HG03457 (cell line): ENCODE results near the gene C2CD2.
"Not testable (repeated sequence)": the region's sequence is repeated elsewhere in the genome, so short reads cannot be mapped to it uniquely, and the experiment has no call there.

Experiments
- ATAC-seq: cut with Tn5 transposase; IDR thresholded peaks from one replicate; pipeline ENCODE4 v1.9.1; 2021; ENCODE audit warnings: moderate number of reproducible peaks; ENCODE audit not compliant: unreplicated experiment

Gene C2CD2

DNA sequence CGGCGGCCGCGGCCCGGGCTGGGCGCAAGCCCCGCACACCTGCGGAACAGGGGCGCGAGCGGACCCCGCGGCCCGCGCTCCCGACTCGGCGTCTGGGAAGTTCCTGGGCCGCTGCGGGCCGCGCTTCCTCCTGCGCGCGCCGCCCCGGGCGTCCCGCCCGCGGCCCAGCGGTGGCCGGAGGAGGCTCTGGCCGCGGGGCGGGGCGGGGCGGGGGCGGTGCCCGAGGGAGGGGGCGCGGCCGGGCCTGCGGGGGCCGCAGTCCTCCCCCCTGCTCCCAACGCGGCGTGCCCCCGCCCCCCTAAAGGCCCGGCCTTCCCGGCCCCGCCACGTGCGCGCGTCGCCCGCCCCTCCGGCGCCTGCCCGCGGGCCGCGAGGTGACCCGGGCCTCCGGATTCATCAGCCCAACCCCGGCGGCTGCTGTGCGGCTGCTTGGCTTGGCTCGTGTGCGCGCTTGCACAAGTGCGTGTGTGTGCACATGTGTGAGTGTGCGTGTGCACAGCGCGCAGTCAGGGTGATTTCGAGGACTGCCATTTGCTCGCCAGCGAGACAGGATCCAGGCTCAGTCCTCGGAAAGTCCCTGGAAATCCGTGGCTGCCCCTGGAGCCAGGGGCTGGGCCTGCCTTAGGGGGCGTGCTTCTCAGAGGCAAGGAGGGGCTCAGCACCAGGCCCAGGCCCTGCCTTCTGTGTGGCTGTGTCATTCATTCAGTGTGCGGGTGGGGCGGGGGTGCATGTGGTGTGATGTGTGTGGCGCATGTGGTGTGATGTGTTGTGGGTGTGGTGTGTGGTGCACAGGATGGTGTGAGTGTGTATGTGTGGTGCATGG lies at the start of gene C2CD2:
Gene C2CD2, minus strand, starts transcription at position 188 of the 823 bp plus-strand sequence. CDS start 370 bp downstream, outside the sequence.
- ATAC-seq, result no peak

DNA sequence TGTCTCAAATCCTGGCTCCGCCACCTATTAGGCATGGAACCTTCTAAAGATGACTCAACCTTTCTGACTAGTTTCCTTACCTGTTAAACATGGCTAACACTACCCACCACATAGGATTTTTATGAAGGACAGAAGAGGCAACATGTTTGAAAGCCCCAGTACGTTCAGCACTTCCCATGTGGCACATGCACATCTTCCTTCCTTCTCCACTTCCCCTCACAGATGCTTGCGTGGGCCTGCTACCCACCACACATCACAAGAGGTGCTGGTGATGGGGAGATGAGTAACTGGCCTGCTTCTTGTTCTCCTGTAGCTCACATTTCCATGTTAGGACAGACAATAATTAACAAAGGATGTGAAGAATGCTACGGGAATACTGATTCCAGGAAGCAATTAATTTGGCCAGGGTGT lies 49.2 kb upstream of the C2CD2 start:
- ATAC-seq, result no peak

DNA sequence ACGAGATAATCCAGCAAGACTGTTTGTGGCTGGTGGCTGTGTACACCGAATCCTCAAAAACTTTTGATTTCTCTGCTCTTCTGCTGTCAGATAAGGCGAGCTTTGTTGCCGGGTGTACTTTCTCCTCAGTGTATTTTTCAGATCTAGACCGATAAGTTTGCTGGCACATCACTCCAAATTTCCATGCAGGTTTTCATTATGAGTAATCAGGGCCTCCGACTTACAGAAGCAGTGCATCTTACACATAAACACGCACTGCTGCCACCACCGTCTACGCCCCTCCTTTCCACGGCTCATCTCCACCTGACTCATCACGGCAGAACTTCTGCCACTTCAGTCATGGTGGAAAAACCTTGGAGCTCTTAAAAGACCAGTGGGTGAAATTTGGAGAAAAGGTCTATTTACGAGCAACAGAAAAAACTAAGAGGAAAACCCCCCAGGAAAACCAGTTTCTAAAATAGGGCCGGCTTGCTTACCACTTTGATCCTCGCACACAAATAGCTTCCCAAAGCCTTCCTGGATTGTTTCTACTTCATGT lies 48.7 kb upstream of the C2CD2 start:
- ATAC-seq, result no peak

DNA sequence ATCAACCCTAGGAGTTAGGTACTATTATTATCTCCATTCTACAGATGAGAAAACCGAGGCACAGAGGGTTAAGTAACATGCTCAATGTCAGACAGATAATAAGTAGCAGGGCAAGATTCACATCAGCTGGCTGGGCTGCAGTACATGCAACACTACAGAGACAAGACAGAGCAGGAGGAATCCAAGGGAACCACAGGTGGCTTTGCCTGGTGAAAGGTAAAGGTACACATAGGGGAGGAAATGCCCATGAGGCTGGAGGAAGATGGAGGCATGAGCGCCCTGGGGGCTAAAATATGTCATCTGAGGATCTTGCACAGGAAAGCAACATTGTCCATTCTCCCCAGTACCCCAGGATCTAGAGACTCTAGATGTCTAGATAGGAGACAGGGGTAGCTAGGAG lies 48.0 kb upstream of the C2CD2 start:
- no peak for ATAC-seq

DNA sequence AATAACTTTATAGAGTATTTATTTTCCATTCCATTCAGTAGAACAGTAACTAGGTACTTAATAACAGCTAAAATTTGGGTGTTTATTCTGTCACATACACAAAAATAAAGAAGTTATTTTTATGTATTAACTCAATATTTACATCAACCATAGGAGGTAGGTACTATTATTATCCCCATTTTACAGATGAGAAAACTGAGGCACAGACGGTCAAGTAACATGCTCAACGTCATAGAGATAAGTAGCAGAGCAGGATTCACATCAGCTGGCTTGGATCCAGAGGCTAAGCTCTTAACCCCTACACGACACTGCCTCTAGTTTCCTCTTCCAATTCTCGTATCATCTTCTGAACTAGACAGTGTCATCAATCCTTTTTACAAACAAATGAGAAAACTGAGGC lies 47.1 kb upstream of the C2CD2 start:
- no peak for ATAC-seq

DNA sequence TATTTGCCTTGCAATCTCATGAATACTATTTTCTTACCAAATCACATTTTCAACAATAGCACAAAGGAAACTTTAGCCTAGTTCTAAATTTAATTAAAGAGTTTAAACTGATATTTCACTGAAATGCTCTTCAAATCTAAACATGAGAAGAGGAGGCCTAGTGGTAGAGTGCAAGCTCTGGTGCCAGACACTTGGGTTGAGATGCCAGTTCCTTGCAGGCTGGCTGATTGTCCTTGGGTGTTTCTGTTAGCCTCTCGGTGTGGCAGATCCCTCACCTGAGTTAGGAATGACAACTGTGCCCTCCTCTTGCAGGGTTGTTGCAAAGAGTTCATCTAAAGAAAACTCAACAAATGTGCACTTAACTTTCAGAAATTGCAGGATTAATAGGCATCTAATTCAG lies 43.8 kb upstream of the C2CD2 start:
- ATAC-seq, result no peak

DNA sequence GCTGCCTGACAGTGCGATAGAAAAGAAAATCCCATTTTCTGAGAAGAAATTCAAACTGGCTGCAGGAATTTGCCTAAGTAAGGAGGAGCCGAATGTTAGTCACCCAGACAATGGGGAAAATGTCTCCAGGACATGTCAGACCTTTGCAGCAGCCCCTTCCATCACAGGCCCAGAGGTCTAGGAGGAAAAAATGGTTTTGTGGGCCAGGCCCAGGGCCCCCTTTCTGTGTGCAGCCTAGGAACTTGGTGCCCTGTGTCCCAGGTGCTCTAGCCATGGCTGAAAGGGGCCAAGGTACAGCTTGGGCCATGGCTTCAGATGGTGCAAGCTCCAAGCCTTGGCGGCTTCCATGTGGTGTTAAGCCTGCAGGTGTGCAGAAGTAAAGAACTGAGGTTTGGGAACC lies 41.8 kb upstream of the C2CD2 start:
- ATAC-seq, result no peak

DNA sequence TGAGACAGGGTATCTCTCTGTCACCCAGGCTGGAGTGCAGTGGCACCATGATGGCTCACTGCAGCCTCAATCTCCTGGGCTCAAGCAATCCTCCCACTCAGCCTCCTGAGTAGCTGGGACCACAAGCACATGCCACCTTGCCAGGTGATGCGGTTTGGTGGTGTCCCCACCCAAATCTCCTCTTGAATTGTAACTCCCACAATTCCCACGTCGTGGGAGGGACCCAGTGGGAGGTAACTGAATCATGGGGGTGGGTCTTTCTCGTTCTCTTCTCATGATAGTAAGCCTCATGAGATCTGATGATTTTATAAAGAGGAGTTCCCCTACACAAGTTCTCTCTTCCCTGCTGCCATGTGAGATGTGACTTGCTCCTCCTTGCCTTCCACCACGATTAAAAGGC lies 40.8 kb upstream of the C2CD2 start:
- not testable (repeated sequence) for ATAC-seq

DNA sequence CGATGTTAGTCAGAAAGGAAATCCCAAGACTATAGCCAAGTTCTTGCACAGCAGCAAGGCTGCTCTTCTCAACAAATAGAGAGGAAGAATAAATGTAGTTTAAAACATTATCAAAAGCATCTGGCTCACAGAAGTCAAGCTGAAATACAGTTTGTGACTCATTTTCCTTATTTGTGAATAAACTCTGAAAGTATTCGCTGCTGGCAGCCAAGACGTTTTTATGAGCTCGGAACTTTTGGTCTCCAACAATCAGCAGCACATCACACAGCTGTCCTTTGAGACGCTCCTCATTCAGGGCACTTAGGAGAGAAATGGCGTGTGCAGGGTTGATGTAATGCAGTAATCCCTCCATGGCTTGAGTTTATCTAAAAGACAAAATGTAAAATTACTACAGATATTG lies 39.9 kb upstream of the C2CD2 start:
- no peak for ATAC-seq

DNA sequence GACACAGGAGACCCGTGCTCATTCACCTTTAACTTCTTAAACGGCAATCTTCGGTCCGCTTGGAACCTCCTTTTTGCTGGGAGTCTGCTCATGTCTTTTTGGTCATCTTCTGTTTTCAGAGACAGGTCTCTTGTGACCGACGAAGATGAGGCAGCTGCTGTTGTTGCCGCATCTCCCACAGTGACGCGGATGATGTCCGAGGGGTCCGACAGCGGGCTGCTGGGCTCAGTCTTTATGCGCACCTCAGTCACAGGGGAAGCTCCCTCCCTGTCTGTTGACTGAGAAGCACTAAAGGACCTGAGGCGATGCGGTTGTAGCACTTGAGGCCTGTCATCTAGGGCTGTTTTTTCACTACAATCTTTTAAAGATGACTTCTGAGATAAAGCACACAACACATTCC lies 38.8 kb upstream of the C2CD2 start:
- ATAC-seq, result no peak

DNA sequence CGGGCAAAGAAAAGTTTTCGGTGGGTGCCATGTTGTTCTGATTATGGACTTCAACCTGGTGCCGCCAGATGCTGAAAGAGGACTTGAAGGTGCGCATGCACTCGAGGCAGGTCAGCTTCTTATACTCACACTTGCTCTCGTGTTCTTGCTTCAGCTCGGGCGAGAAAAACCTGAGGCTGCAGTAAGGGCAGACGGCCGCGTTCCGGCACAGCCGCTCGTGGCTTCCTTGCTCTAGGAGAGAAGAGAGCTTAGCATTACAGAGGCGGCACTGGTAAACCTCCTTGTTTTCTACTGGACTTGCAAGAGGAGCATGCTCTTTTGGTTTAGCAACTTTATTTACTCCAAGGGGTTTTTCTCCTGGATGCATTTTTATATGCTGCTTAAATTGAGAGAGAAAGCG lies 37.8 kb upstream of the C2CD2 start:
- no peak for ATAC-seq

DNA sequence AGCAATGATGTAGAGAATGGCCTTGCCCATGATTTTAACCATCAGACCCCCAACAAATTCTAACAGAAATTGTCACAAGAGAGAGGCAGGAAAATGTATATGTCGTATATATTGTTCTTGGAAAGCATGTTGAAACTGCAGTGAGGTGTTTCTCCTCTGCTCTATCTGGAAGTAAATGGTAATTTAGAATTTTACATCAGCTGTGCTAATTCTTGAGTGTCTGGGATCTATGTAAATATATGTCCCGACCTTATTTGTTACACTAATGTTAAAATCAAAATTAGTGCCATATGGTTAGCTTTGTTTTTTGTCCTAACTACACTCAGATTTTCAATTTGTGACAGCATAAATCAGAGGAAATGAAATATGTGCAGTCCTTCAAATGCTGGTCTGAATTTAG lies 35.9 kb upstream of the C2CD2 start:
- no peak for ATAC-seq

DNA sequence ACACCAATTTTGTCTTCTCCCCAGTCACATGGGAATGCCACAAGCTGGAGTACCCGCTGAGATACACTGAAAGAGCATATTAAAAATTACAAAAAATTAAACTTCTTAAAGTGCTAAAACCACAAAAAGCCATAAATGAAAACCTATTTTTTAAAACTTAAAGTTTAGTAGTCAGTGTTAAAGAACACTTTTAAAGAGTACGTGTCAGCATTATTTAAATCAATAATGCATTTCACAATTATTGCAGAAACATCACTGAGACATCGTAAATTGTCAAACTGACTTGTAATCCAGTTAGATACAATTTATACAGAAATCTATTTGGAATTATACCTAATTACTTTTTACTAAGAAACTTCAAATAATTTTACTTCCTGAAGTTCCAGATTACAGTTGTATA lies 33.5 kb upstream of the C2CD2 start:
- ATAC-seq, result no peak

DNA sequence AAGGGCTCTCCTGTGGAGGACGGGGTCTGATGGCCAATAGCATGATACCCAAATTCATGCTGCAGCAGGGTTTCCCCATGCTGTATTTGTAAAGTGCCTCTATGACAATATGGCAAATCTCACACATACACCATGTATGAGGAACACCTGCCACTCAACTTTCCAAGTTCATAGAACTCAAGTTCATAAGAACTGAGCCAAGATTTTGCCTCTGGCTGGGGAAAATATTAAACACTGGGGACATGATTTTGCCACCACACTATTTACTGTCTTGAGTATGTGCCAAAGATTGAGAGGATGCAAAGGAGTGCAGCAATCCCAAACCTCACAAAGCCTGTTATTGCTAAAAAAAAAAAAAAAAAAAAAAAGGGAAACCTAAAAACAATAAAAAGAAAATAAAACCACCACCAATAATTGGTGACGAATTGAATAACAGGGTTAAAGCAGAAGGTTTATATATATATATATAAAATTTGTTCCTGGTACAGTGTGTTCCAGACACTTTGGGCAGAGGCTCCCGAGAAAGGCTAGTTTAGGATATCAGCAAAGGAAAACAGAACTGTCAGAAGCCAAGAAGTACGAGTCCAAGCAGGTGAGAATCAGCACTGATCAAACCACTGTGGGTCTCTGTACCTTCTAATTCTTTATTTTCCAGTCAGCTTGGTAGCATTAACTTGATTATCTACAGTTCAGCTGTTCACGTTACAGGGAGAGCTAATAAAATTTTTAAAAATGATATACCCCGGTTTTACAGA lies 32.0 kb upstream of the C2CD2 start:
- no peak for ATAC-seq

DNA sequence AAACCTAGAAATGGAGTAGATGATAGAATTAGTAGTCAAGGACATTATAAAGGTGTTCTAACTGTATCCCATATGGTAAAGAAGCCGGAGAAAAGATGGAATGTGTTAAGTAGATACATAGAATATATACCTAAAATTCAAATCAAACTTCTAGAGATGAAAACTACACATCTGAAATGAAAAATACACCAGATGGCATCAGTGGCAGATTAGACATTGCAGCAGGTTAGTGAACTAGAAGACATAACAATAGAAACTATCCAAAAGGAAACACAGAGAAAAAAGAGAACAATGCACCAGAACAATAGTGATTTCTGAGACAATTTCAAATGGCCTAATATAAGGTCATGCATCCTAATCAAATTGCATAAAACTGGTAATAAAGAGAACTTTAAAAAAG lies 29.4 kb upstream of the C2CD2 start:
- ATAC-seq, result no peak

DNA sequence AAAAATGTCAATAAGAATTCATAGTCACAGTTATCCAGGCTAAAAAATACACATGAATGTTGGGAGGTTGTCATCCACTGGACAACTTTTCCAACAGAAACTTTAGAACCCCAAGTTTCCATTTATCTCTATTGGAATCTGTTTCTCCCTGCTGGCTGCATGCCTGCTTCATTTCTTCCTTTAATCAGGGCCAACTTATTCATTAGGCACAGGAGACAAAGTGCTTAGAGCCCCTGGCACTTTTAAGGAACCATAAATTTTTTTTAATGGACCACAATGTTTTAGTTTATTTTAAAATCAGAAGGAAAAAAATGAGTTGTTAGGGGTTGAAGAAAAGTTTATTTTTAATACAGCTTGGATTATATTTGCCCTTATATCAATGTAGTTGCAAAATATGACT lies 26.7 kb upstream of the C2CD2 start:
- no peak for ATAC-seq

DNA sequence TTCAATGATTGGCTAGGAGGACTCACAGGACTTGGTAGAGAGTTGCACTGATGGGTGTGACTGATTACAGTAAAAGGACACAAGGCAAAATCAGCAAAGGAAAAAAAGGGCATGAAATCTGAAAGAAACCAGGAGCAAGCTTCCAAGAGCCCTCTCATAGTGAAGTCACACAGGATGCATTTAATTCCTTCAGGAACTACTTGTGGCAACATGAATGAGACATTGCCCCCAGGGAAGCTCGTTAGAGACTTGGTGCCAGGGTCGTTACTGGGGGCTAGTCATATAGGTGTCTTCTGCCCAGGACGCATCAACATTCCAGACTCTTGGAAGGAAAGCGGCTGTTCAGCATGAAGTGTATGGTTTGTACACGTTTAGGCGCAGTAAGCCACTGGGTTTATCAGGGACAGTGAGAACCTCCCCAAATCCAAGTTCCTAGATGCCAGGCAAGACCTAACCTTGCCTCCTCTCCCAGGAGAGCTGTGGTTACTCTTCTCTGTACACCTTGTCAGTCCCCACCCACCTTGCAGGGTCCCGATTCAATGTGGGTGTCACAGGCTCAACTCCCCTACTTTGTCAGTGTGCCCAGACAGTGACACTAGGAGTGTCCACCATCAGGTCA lies 26.0 kb upstream of the C2CD2 start:
- ATAC-seq, result no peak

DNA sequence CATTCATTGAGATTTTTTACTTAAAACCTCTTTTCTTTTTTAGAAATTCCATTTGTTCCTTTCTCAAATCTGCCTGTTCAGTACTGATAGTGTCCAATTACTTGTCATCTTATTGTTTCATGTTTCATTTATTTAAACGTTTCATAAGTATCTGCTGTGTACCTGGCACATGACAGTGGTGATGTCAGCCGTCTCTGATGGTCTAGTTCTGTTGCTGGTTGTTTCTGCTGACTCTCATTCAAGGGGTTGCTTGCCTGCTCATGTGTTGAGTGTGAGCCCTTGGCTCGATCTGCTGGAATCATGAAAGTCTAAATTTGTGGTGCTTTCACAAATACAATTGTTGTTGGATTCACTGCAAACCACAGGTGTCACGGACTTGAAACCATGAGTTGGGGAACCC lies 25.5 kb upstream of the C2CD2 start:
- no peak for ATAC-seq

DNA sequence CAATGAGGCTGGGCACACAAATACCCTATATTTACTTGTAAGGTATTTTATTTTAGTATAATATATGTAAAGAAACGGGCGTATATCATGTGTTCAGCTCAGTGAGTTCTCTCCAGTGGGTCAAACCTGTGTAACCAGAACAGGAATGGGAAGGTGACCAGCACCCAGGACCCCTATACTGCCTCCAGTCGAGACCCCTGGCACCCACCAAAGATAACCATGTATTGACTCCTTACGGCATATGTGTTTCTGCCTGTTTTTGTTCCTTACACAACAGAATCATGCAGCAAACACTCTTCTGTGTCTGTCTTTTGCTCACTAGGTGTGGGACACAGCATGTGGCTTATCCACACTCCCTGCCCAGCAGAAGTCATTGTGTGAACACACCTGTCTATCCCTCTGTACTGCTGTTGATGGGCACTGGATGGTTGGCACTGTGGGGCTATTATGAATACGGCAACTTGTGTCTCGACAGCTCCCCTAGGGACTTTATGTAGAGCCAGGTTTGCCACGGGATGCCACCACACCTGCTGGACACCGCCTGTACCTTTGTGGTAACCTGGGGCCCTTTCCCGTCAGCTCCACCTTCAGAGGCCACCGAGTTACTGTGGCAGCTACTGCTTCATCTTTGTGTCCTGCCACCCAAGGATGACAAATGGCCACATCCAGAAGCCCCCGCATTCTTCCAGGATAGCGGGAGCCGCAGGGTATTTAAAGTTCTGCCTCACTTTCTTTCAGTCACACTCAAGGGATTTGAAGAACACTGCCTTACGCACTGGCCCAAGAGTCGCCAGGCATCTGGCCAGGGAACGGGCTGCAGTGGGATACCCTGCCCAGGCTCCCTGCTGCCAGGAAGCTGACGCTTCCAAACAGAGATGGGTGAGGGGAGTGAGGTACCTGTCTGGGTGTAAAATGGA lies 23.5 kb upstream of the C2CD2 start:
- no peak for ATAC-seq

DNA sequence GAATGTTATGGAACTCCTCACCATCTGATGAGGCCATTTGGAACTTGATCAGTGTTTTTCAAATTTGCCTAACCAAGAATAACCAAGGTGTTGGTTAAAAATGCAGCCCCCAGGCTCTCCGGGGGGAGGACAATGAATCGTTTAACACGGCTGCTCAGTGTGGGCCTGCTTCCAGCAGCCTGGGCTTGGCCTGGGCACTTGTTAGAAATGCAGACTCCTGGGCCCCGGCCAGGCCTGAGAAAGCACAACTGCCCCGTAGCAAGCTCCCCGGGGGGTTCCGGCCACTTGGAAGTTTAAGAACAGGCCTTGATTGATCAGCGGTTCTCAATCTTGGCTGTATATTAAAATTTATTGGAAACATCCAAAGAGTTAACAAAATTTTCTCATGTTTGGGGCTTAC lies 22.8 kb upstream of the C2CD2 start:
- ATAC-seq, result no peak
